ENCODE results near the gene ASS1. TPM values are rescaled to one million over a fixed set of nuclear protein-coding genes. Genes with fewer than 3 reads are reported as not detected.

ASS1 gene
- total RNA-seq, 1 donor from 2014 or later: 94.8 TPM

- no peaks in the 10 kb centered on the region for H3K9me3 Mint-ChIP-seq
- H3K27me3 Mint-ChIP-seq (ENCODE audit: low read depth): peaks cover 6% of the 10 kb centered on the region
- H3K27ac Mint-ChIP-seq: no peak overlapping the region
- no peak for TF ChIP-seq CTCF (IDR thresholded peaks at IDR 0.05; ENCODE audit: unreplicated experiment)
- H3K36me3 Mint-ChIP-seq: no peaks in the 10 kb centered on the region
- H3K4me1 Mint-ChIP-seq: peaks cover 6% of the 10 kb centered on the region
- H3K4me3 Mint-ChIP-seq: no peak overlapping the region
- no peak for DNase-seq (ENCODE audit: low spot score in 2 of 2, unreplicated experiment in 2 of 2)
These were observed 82.3 kb downstream of the ASS1 start for GRCh38 chr9:130526854-130527650.

GRCh38 chr9:130527651-130528310 lies 83.0 kb downstream of the ASS1 start:
- peaks cover 6% of the 10 kb centered on the region for H3K27me3 Mint-ChIP-seq (ENCODE audit: low read depth)
- H3K9me3 Mint-ChIP-seq: no peaks in the 10 kb centered on the region
- H3K4me3 Mint-ChIP-seq: no peak overlapping the region
- no peak overlapping the region for H3K27ac Mint-ChIP-seq
- no peaks in the 10 kb centered on the region for H3K36me3 Mint-ChIP-seq
- TF ChIP-seq CTCF (IDR thresholded peaks at IDR 0.05; ENCODE audit: unreplicated experiment): no peak
- no peak for DNase-seq (ENCODE audit: low spot score in 2 of 2, unreplicated experiment in 2 of 2)
- H3K4me1 Mint-ChIP-seq: peaks cover 11% of the 10 kb centered on the region

GRCh38 chr9:130528674-130529073 lies 83.9 kb downstream of the ASS1 start:
- peaks cover 13% of the 10 kb centered on the region for H3K4me1 Mint-ChIP-seq
- no peaks in the 10 kb centered on the region for H3K9me3 Mint-ChIP-seq

GRCh38 chr9:130530938-130531337 lies 86.2 kb downstream of the ASS1 start:
- no peaks in the 10 kb centered on the region for H3K36me3 Mint-ChIP-seq
- TF ChIP-seq CTCF (IDR thresholded peaks at IDR 0.05; ENCODE audit: unreplicated experiment): no peak
- no peak overlapping the region for H3K4me3 Mint-ChIP-seq
- no peaks in the 10 kb centered on the region for H3K9me3 Mint-ChIP-seq
- peak overlapping the region; percentile 43 for H3K27ac Mint-ChIP-seq
- DNase-seq (ENCODE audit: low spot score in 2 of 2, unreplicated experiment in 2 of 2): no peak
- peaks cover 3% of the 10 kb centered on the region for H3K27me3 Mint-ChIP-seq (ENCODE audit: low read depth)
- peaks cover 25% of the 10 kb centered on the region for H3K4me1 Mint-ChIP-seq

More at GRCh38 chr9:130528674-130529073, 83.9 kb downstream of the ASS1 start:
- peaks cover 3% of the 10 kb centered on the region for H3K27me3 Mint-ChIP-seq (ENCODE audit: low read depth)
- no peak overlapping the region for H3K4me3 Mint-ChIP-seq
- no peaks in the 10 kb centered on the region for H3K36me3 Mint-ChIP-seq
- TF ChIP-seq CTCF (IDR thresholded peaks at IDR 0.05; ENCODE audit: unreplicated experiment): no peak
- no peak overlapping the region for H3K27ac Mint-ChIP-seq
- no peak for DNase-seq (ENCODE audit: low spot score in 2 of 2, unreplicated experiment in 2 of 2)

GRCh38 chr9:130531670-130532069 lies 86.9 kb downstream of the ASS1 start:
- peaks cover 4% of the 10 kb centered on the region for H3K27me3 Mint-ChIP-seq (ENCODE audit: low read depth)
- H3K4me1 Mint-ChIP-seq: peaks cover 30% of the 10 kb centered on the region
- H3K4me3 Mint-ChIP-seq: no peak overlapping the region
- no peak overlapping the region for H3K27ac Mint-ChIP-seq
- DNase-seq (ENCODE audit: low spot score in 2 of 2, unreplicated experiment in 2 of 2): no peak
- TF ChIP-seq CTCF (IDR thresholded peaks at IDR 0.05; ENCODE audit: unreplicated experiment): no peak
- H3K36me3 Mint-ChIP-seq: no peaks in the 10 kb centered on the region
- H3K9me3 Mint-ChIP-seq: no peaks in the 10 kb centered on the region
